GM19468 (cell line): ENCODE data around the gene C19orf47.

ENCODE experiments used
- ATAC-seq: cut with Tn5 transposase; IDR thresholded peaks from one replicate; pipeline ENCODE4 v1.9.1; 2021; ENCODE audit warnings: mild to moderate bottlenecking, moderate library complexity, moderate number of reproducible peaks; ENCODE audit not compliant: unreplicated experiment; ENCODE audit errors: extremely low read depth

C19orf47 gene, protein sequence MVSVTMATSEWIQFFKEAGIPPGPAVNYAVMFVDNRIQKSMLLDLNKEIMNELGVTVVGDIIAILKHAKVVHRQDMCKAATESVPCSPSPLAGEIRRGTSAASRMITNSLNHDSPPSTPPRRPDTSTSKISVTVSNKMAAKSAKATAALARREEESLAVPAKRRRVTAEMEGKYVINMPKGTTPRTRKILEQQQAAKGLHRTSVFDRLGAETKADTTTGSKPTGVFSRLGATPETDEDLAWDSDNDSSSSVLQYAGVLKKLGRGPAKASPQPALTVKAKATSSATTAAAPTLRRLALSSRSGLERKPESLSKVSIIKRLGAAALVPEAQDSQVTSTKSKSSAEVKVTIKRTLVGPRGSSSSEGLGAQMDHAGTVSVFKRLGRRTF

DNA sequence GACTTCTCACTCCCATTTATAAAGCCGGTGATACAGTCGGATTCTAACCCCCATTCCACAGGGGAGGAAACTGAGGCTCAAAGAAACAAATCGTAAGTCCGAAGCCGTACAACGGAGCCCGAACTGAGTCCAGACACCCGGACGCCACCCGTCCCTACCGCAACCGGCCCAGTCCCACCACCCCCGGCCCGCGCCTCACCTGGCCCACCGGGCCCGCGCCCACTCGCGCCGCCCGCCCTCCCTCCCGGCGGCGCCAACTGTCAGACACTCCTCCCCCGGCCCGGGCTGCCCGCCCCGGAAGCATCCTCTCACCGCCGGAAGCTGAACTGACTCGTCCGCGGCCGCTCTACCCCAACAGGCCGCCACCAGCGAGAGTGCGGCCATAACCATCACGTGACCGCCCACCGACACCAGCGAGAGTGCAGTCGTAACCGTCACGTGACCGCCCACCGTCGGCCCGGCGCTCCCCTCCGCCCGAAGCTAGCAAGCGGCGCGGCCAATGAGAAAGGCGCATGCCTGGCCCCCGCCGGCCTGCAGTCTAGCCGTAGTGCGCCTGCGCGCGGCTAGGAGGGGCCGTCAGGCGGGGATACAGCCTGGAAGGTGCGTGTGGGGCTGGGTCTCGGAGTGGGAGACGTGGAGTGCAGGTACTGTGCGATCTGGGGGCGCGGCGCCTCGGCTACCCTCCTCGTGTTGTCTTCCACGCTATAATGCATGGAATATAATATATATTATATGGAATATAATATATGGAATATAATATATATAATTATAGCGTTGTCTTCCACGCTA is at the start of gene C19orf47, which contains the start of gene PLD3:
TSS of gene C19orf47 (minus strand) at position 273 of the 789 bp plus-strand sequence. CDS start 6,540 bp downstream, outside the sequence.
TSS of gene PLD3 (plus strand) at position 571 of the 789 bp plus-strand sequence. CDS start 17,789 bp downstream, outside the sequence.
- peak; percentile 91 for ATAC-seq

DNA sequence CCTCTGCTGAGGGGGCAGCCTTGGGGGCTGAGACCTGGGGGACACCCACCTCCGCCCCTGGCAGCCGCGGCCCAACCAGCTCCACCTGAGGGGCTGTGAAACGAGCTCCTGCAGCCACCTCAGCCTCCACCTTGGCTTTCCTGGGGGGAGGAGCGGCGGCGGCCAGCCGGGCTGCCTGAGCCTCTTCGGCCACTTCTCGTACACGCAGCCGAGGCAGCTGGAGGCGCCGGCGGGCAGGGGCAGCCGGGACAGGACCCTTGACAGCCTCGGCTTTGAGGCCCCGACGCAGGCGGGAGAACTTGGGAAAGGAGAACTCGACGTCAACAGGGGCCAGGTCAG is 49.3 kb upstream of the C19orf47 start:
- ATAC-seq, result no peak

DNA sequence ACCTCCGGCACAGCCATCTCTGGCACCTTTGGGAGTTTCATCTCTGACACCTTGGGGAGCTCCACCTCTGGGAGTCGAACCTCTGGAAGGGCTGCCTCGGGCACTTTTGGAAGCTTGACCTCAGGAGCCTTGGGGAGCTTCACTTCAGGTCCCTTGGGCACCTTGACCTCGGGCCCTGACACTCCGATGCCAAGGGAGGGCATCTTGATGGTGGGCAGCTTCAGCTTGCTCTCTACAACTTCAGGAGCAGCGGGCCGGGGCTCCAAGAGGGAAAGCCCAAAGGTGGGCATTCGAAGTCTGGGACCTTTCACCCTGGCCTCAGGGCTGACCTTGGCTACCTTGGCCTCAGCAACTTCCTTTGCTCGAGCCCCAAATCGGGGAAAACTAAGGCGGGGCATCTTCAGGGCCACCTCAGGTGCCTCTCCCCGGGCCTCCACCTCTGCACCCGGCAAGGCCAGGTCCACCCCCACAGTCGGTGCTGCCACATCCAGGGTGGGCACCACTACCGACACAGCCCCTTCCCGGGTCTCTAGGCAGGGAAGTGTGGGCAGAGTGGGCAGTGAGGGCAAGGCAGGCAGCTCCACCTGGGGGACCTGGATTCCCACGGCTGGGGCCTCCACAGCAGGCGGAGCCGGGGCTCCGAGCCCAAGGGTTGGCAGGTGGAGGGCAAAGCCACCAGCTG is 48.8 kb upstream of the C19orf47 start:
- ATAC-seq, result no peak

DNA sequence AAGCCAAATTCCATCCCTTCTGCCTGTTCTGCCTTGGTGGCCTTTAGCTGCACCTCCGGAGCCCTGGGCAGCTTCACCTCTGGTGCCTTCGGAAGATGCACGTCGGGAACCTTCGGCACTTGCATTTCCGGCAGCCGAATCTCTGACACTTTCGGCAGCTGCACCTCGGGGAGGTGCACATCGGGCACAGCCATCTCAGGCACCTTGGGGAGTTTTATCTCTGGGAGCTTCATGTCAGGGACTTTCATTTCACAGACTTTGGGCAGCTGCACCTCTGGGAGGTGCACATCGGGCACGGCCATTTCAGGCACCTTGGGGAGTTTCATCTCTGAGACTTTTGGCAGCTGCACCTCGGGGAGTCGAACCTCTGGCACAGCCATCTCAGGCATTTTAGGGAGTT is 47.8 kb upstream of the C19orf47 start:
- ATAC-seq, result no peak

DNA sequence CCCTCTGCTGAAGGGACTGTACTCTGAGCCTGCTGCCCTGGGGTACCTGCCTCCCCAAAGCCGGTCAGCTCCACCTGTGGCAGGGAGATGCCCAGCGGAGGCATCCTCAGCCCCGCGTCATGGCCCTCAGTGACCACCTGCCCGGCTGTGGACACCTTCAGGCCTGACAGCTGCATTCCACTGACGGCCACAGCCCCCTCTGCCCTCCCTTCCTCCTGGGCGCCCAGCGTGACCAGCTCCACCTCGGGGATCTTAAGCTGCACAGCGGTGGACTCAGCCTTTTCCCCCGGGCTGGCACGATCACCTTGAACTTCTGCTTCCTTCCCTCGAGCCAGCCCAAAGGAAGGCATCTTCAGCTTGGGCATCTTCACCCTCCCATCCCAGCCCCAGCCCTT is 46.6 kb upstream of the C19orf47 start:
- ATAC-seq, result no peak

DNA sequence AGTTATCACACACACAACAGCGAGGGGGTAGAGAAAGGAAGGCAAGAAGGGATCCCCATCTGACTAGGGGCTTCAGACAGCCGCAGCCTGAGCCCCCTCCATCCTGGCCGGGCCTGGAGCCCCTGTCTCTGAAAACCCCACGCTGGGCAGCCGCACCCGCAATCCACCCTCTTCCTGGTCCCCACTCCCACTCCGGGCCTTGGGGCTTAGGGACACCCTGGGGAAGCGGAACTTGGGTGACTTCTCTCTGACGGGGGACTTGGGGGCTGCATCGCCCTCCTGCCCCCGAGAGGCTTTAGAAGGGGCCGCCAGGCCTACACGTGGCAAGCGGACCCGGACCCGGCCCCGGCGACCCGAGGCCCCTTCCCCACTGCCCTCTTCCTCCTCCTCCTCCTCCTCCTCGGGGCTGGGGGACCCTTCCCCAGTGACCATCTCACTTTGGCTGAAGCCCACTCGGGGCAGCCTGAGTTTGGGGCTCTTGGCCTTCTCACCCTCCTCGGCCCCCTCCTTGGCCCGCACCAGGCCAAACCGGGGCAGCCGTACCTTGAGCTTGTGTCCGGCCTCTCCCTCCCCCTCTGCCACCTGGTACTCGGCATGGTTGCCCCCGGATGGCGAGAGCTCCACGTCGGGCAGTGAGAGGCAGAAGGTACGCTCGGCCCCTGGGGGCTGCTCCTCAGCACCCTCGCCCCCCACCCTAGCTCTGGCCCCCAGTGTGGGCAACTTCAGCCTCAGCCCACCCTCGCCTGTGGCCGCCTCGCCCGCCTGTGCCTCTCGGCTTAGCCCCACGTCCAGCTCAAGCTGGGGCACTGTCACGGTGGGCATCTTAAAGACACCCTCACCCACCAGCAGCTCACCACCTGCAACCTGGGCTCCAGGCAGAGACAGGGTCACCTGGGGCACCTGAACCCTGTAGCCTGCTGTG is 46.0 kb upstream of the C19orf47 start:
- no peak for ATAC-seq

DNA sequence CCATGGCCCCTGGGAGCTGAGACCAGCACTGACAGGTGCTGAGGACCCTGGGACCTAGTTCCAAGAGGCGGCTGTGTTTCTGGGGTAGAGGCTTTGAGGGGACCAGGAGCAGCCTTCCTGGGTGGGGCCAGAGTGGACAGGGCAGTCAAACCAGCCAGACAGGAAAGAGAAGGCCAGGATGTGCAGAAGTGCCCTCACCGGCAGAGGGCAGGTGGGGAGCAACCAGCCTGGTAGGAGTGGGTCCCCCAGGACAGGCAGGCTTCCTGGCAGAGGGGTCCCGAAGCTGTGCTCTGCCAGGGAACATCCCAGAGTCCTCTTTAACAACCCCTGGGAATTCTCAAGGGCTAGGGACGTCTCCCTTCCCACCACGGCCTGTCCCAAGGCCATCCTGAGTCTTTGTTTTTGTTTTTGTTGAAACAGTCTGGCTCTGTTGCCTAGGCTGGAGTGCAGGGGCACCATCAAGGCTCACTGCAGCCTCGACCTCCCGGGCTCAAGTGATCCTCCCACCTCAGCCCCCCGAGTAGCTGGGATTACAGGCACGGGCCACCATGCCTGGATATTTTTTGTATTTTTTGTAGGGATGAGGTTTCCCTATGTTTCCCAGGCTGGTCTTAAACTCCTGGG is 44.8 kb upstream of the C19orf47 start:
- no peak for ATAC-seq

DNA sequence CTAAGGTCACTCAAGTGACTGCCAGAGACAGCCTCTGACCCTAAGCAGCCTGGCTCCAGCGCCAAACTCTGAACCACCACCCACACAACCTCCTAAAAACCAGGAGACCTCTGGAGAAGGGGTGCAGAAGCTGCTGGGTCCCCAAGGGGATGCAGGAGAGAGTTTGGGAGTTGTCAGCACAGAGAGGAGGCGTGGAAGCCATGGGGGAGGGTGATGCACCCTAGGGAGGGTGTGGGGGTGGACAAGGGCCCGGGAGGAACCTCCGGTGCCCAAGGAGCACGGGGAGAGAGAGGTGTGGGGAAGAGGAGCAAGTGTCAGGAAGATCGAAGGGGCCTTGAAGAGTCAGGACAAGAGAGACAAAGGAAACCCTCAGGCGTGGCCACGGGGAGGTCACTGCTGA is 43.9 kb upstream of the C19orf47 start:
- no peak for ATAC-seq

DNA sequence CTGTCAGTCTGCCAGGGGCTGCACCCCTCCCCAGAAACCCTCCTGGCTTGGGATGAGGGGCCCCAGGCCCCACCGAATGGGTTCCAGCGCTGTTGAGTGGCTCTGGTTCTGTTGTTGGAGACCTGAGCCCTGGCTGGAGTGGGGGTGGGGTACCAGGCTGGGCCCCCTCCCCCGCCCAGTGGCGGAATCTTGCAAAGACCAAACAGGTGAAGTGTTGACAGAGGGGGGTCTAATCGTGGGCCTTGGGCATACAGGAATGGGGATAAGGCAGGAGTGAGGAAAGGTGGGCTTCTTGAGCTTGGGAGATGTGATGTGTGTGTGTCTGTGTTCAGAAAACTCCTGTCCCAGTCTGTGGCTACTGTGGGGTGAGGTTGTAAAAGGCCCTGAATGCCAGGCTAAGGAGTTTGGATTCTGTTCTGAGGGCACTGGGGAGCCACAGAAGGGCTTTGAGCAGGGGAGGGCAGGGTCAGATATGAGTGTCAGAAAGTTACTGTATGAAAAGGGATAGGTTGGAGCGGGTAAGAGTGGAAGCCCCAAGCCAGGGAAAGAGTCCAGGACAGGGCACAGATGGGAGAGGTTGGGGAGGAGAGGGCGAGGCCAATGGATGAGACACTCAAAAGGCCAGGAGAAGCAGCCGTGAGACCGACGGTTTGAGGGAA is 42.0 kb upstream of the C19orf47 start, which contains the start of gene HIPK4:
TSS of gene HIPK4 (minus strand) at position 98 of the 659 bp plus-strand sequence. CDS start 279 bp downstream, outside the sequence.
- ATAC-seq, result no peak

DNA sequence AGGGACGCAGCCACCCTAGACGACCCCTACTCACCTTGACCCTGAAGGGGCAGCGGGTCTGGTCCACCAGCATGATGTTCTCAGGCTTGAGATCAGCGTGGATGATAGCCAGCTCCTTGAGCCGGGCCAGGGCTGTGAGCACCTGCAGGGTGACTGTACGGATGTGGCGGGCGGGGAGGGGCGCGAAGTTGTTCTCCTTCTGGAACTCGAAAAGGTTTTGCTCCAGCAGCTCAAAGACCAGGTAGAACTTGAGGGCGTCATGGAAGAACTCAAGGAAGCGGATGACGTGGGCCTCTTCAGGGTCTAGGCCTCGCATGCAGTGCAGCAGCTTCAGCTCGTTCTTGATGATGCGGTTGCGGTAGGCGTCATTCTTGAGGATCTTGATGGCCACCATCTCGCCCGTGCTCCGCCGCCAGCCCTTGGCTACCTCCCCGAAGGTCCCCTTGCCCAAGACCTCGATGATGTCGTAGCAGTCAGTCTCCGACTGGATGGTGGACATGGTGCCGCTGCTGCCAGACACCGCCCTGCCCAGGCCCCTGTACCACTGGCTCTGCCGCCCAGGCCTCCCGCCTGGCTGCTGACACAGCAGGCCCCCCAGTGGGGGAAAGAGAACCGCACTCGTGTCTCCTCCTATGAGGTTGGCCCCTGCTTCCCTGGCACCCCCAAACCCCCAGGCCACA is 41.3 kb upstream of the C19orf47 start:
- ATAC-seq, result no peak

DNA sequence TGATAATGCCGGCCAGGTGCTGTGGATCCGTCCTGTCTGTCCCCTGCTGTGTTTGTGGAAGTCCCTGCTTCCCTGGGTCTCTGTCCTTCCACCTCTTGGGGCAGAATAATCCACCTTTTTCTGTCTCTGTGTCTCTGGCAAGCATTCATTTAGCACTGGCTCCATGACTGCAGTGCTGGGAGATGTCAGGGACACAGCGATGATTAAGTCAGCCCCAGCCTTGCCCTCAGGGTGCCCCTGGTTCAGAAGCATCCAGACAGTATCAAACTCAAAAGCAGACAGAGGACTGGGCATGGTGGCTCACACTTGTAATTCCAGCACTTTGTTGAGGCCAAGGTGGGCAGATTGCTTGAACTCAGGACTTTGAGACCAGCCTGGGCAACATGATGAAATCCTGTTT is 40.3 kb upstream of the C19orf47 start:
- no peak for ATAC-seq

DNA sequence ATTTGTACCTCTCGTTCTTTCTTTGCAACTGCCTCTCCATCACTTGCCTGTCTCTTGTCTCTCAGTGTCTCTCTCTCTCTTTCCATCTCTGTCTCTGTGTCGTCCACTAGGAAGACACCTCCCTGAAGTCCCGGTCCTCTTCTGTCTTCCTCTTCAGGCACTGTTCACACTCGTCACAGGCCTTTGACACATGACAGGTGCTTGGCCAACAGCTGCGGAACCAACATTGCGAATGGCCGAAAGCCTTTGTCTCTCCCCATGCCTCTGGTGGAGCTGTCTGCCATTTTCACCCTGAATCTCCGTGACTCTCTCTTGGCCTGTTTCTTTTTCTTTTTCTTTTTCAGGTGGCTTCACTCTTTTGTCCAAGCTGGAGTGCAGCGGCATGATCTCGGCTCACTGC is 39.0 kb upstream of the C19orf47 start:
- no peak for ATAC-seq

DNA sequence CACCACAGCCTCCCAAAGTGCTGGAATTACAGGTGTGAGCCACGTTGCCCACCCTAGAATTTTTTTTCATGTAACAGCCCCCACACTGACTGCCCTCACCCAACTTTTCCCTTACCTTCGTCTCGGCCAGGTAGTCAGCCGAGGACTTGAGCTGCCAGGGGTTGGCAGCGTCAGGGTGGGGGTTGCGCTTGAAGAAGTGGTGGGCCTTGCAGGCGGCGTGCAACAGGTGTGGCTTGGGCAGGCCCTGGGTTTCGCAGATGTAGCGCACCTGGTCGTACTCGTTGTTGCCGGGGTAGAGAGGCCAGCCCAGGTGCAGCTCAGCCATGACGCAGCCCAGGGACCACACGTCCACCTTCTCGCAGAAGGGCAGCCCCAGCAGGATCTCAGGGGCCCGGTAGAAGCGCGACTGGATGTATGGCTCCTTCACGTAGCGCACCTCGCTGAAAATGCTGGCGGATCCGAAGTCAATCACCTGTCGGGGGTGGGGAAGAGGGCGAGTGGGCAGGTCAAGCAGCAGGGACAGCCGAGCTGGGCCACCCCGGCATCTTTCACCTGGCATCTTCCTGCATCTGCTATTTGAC is 35.6 kb upstream of the C19orf47 start:
- no peak for ATAC-seq

DNA sequence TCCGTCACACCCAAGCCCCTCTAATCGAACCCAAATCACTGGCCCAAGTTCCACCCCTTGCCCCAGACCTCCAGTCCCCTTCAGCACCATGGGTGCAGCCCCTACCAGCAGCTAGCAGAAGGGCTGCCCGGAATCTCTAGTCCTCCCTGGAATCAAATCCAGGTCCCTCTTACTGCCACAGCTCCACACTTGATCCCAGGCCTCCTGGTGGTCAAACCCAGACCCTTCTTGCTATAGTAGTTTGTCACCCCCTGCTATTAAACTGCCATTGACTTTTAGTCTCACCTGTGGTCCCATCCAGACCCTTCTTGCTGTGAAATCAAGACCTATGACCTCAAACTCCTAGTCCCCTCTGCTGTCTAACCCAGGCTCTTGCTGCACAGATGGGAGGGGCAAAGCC is 33.1 kb upstream of the C19orf47 start:
- ATAC-seq, result no peak

DNA sequence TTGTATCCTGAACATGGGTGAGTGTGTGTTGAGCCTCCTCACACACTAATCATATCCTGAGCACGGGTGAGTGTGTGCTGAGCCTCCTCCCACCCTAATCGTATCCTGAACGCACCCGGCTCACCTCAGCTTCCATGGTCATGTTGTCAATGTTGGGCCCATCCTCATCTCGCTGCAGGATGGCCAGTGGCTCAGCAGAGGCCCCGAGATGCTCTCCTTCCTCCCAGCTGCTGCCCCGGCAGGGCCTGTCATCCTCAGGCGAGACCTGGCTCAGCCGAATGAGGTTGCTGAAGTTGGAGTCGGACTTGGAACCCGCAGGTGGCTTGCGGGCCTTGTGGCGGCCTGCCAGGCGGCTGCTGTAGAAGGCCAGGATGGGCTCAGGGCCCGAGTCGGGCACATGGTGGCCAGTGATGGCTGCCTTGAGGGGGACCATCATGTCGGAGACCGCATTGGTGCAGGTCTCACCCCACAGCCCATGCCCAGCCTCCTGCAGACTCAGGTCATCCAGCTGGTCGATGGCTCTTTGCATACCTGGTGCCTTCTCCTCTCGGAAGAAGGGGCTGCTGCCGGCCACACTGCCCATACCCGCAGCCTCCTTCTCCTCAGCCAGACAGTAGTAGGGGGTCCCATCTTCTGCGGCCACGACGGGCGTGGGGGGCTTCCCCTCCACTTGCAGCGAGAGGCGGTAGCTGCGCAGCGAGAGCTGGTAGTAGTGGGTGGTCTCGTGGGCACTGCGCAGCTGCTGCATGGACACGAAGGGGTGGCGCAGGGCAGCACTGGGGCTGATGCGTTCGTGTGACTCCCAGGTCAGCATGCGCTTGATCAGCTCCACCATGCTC is 32.2 kb upstream of the C19orf47 start:
- no peak for ATAC-seq

DNA sequence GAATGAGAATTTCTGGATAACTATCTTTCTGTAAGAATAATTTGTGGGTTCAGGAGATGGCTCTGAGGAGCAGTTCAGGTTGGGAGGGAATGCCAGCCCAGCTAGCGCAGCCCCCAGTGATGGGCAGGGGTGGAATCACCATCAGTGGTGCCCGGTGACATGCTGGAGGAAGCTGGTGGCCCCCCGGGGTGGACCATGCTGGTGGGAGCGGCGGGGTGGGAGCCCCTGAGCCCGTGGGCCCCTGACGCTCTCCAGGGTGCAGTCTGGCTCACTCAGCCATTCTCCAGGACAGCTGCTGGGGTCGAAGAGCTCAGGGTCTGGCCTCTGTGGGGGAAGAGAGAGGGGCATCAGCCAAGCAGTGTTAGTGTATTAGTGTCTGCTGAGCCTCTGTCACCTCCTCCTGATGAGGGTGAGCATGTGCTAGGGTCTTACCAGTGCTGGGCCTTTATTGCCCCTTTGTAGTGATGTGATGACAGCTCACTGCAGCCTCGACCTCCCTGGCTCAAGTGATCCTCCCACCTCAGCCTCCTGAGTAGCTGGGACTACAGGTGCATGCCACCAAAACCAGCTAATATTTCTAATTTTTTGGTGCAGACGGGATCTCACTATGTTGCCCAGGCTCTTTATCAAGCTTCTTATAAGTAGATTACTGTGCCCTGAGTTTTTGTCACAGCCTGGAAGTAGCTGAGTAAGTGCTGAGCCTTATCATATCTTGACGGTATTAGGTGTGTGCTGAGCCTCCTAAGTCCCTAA is 31.4 kb upstream of the C19orf47 start:
- no peak for ATAC-seq
